GM21515 (cell line): ENCODE data around the gene MZB1.
A peak's percentile ranks its signal among the peaks of the same experiment; 100 is the strongest.

Experiments used
- ATAC-seq: cut with Tn5 transposase; IDR thresholded peaks from one replicate; pipeline ENCODE4 v1.9.1; 2021; ENCODE audit not compliant: unreplicated experiment

MZB1 gene, protein sequence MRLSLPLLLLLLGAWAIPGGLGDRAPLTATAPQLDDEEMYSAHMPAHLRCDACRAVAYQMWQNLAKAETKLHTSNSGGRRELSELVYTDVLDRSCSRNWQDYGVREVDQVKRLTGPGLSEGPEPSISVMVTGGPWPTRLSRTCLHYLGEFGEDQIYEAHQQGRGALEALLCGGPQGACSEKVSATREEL

DNA sequence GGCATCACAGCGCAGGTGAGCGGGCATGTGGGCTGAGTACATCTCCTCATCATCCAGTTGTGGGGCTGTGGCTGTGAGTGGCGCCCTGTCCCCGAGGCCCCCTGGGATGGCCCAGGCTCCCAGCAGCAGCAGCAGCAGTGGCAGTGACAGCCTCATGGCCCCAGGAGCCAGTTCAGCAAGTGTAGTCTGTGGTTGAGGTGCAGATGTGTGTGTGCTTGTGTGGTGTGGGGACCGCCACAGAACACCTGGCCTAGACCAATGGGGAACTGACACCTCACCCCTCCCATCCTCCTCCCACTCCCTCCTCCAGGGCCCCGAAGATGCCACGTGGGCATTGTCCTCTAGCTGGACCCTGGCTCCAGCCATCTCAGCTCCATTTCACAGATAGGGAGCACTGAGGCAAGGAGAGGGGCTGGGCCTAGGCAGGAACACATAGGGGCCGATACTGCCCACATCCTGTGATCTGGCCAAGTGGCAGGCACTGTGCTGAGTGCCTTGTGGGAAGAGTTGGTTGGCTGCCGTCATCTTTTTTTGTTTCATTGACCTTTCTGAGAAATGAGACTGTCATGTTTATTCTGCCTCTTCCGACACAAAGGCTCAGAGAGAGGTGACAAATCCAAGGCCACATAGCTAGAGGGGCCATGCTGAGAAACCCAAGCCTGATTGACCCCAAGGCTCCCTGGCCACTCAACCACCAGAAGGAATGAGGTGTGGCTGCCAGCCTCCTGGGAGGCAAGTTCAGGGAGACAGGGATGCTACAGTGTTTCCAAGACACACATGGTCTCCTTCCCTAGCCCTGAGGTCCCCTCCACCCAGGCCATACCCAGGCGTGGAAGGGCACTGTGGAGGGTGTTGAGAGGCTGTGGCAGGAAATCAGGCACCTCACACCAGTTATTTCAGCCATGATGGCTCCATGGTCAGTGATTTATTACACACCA is at the start of gene MZB1:
TSS of gene MZB1 (minus strand) at position 213 of the 938 bp plus-strand sequence. CDS start at position 156, 57 bp downstream.
- ATAC-seq, result peak; percentile 43

DNA sequence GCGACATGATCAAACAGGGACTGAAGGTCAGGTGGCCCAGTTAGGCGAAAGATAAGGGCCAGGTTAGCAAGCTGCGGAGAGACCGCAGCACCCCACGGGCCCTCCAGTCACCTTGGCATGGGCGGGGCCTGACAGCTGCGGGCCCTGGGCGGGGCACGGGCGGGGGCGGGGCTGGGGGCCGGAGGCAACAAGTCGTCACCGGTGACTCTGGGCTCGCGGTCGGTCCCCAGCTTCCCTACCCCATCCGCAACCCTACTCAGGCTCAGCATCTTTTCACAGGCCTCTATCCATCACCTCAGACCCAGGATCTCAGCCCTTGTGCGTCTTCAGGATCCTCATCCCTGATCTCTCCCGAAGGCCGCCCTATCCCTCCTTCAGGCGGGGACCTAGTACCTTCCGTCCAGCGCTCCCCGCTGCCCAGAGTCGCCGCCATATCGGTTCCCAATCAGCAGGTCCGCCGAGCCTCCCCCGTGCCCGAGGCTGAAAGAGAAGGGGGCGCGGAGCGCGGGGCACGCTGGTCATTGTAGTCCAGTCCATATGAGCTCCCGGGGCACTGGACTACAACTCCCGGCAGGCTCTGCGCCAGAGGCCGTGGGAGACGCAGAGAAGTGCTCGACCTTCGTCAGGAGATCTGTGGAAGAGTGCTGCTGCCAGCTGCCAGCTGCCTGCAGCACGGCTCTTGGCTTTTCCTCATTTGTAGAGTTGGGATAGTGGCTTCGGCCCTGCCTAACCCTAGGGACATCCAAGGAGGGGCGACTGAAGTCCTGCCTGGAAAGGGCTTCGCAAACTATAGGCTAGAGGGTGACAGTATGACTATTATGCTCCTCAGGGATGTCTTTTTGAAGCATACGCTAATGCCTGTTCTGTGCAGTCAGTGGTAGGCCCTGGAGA is 49.5 kb upstream of the MZB1 start, which contains the start of gene DNAJC18:
TSS of gene DNAJC18 (minus strand) at position 513 of the 891 bp plus-strand sequence. CDS start at position 433, 80 bp downstream.
- peak; percentile 87 for ATAC-seq

DNA sequence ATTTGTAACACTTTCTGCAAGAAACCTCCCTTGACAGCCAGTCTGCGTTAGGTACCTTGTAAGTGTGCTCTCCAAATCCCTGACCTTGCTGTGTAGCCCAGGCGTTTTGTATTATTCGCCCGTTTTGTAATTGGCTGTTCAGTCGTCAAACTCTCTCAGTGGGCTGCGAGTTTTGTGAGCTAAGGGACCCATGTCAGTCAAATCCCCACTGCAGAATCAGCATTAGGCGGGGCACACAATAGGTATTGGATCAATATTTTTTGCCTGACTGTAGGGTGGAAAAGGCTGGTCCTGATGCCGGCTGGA is 48.9 kb upstream of the MZB1 start:
- no peak for ATAC-seq

GRCh38 chr5:139435676-139436075 is 46.0 kb upstream of the MZB1 start:
- no peak for ATAC-seq

- no peak for ATAC-seq
Measured at GRCh38 chr5:139431706-139432105, 42.0 kb upstream of the MZB1 start.

DNA sequence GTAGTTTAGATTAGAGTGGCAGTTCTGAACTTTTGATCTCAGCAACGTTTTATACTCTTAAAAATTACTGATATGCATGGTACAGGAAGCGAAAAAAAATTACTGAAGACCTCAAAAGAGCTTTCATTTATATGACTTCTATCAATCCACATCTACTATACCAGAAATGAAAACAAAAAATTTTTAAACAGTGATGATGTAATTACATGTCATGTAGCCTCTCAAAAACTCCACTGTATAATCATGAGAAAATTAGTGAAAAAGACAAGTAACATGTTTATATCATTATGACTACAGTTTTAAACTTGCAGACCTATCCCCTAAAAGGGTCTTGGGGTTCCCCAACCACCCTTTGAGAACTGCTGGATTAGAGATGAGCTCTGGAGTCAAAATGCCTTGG is 40.3 kb upstream of the MZB1 start:
- ATAC-seq, result no peak

GRCh38 chr5:139426203-139426885 is 36.6 kb upstream of the MZB1 start:
- ATAC-seq, result no peak

- ATAC-seq, result no peak
Measured at GRCh38 chr5:139425497-139425896, 35.8 kb upstream of the MZB1 start.

DNA sequence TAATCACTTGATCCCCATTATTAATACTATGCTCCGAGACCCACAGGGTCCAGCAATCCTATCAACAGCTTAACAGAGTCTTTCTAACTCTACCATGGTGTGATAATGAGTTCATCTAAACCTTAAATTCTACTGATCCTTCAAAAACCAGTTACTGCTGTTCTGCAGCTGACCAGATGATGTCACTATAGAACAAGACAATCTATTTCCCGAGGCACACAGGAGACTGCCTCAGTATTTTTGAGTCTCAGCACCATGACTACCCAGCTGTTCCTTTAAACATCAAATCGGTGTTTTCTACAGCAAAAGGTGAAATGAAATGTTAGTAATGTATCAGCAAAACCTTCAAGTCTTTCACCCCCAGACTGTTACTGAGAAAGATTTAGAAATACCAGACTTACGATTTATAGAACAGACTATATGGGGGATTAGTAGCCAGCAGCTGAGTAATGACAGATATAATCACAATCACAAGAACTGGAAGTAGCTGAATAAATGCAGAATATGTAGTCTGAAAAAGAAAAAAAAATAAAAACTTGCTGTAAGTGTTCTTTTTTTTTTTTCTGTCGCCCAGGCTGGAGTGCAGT is 32.7 kb upstream of the MZB1 start:
- peak; percentile 72 for ATAC-seq

- no peak for ATAC-seq
Measured at GRCh38 chr5:139419226-139420192, 29.8 kb upstream of the MZB1 start.

- no peak for ATAC-seq
Measured at GRCh38 chr5:139418793-139419192, 29.1 kb upstream of the MZB1 start.

DNA sequence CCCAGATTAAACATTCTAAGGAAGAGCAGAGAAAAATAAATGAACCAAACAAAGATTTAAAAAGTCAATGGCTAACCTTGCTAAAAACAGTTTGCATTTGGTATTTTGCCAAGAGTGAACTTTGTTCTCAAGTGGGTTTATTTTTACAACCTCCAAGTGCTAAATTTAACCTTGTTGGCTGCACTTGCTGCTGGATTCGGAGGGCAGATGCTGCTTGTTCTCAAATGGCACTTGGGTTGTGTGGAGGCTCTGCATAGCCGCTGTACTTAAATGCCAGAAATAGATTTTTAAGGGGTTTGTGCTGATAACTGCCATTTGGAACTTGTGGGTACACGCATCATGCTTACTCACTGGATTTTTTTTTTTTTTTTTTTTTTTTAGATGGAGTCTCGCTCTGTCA is 27.5 kb upstream of the MZB1 start:
- no peak for ATAC-seq

- no peak for ATAC-seq
Measured at GRCh38 chr5:139416651-139417050, 26.9 kb upstream of the MZB1 start.

DNA sequence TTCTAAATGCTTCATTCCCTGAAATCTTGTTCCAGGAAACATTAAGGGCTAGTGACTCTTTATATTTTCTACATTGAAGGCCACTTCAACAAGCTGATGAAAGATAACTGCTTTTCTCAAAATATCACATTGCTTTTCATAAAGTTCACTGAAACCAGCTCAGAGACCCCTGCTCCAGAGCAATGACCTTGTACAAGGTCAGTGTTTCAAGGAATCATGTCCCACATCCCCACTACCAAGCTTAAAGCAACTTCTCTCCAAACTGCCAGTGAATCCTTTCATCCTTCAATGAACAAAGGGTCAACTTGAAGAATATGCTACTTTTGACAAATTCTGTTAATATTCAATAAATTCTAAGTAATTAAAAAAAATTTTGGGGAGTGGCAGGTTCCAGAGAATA is 26.2 kb upstream of the MZB1 start:
- ATAC-seq, result no peak

GRCh38 chr5:139415221-139415861 is 25.6 kb upstream of the MZB1 start:
- ATAC-seq, result no peak

DNA sequence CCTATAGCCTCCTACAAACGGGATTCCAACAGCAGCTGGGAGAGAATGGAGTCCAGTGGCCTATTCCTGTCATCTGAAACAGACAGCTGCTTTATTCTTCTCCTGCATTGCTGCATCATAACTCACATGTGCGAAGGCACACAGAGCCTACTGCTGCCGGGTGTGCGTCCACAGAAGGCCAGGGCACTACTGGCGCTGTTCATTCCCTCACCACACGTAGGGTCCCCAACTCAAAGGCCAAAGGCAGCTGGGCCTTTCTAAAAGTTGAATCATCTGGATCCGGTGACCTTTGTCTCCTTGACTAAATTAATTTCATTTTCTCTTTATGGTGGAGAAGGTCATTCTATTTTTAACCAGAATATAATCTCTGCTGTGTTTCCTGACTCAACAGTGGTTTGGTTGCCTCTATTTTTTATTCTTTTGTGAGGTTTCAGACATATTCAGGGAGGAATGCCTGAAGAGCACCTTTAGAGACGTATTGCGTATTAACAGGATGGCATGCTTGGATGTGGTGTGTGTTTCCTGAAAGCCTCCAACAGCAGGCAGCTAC is 24.9 kb upstream of the MZB1 start:
- no peak for ATAC-seq

GRCh38 chr5:139413963-139414362 is 24.2 kb upstream of the MZB1 start:
- ATAC-seq, result no peak

- no peak for ATAC-seq
Measured at GRCh38 chr5:139413153-139413552, 23.4 kb upstream of the MZB1 start.
